ENCODE results near the gene TMEM14C.

- no peak for TF ChIP-seq POLR2A (IDR thresholded peaks at IDR 0.05)
- no peak for TF ChIP-seq CTCF (IDR thresholded peaks at IDR 0.05)
- TF ChIP-seq EP300 (IDR thresholded peaks at IDR 0.05), result no peak
Measured at GRCh38 chr6:10733151-10733715, 10.4 kb downstream of the TMEM14C start.

All from stomach (tissue), 4 donors.